OCI-LY3 (cell line): ENCODE results near the gene TBXAS1.

Experiments
- H2AFZ ChIP-seq: fragments of 200-600, 300-600 bp; shearing (Covaris generic); 2 replicates; pipeline ENCODE4 v1.6.0; 2014; ENCODE audit warnings: antibody characterized with exemption, low read depth, low read length
- H3K27ac ChIP-seq: fragments of 200-600, 300-600 bp; sonication (generic); 2 replicates; pipeline ENCODE4 v1.5.1; 2014; ENCODE audit warnings: mild to moderate bottlenecking, low read length, moderate library complexity, mixed read lengths
- H3K27me3 ChIP-seq: fragments of 200-600, 300-600 bp; sonication (generic); 2 replicates; pipeline ENCODE4 v1.6.1; 2014; ENCODE audit warnings: low read depth, low read length, mixed read lengths
- H3K36me3 ChIP-seq: fragments of 200-600, 300-600 bp; sonication (generic); replicated peaks from 2 replicates; pipeline ENCODE3; 2014; ENCODE audit warnings: low read depth, low read length, mixed read lengths
- H3K4me1 ChIP-seq: fragments of 300-600, 200-600 bp; sonication (generic); 2 replicates; pipeline ENCODE4 v1.6.1; 2014; ENCODE audit warnings: low read length, mixed read lengths
- H3K4me2 ChIP-seq: fragments of 200-600, 300-600 bp; sonication (generic); 2 replicates; pipeline ENCODE4 v1.6.1; 2014; ENCODE audit warnings: low read length, mixed read lengths
- H3K4me3 ChIP-seq: fragments of 300-600, 200-600 bp; sonication (generic); 2 replicates; pipeline ENCODE4 v1.5.1; 2014; ENCODE audit warnings: antibody characterized with exemption, mild to moderate bottlenecking, low read length, moderate library complexity
- H3K79me2 ChIP-seq: fragments of 300-600, 200-600 bp; shearing (Covaris generic); 2 replicates; pipeline ENCODE4 v1.6.1; 2014; ENCODE audit warnings: mild to moderate bottlenecking, low read length, mixed read lengths
- H3K9ac ChIP-seq: fragments of 300-600, 200-600 bp; shearing (Covaris generic); 2 replicates; pipeline ENCODE4 v1.6.0; 2014; ENCODE audit warnings: mild to moderate bottlenecking, low read length, moderate library complexity
- H3K9me3 ChIP-seq: fragments of 200-600, 300-600 bp; shearing (Covaris generic); 2 replicates; pipeline ENCODE4 v1.6.1; 2014; ENCODE audit warnings: low read length, mixed read lengths; ENCODE audit not compliant: insufficient read depth
- H4K20me1 ChIP-seq: fragments of 200-600, 300-600 bp; sonication (generic); 2 replicates; pipeline ENCODE4 v1.6.1; 2016; ENCODE audit warnings: low read length, mixed read lengths; ENCODE audit not compliant: insufficient read depth
- CTCF ChIP-seq: fragments of 200-600, 300-600 bp; sonication (generic); IDR thresholded peaks from 2 replicates; pipeline ENCODE4 v1.5.1; 2014; ENCODE audit warnings: antibody characterized with exemption, low read length, low read depth
- EZH2phosphoT487 ChIP-seq: fragments of 200-600 bp; shearing (Covaris generic); IDR thresholded peaks from 2 replicates; pipeline ENCODE4 v1.6.1; 2018; ENCODE audit warnings: antibody characterized with exemption, mixed run types, low read depth

Gene TBXAS1

GRCh38 chr7:139972029-139972428 is 143.0 kb downstream of the TBXAS1 start:
- no peaks in the 10 kb centered on the region for H3K9me3 ChIP-seq
- TF ChIP-seq EZH2phosphoT487, result no peak
- TF ChIP-seq CTCF, result no peak
- H3K4me1 ChIP-seq, result no peaks in the 10 kb centered on the region
- no peaks in the 10 kb centered on the region for H3K79me2 ChIP-seq
- H3K4me2 ChIP-seq, result no peak overlapping the region
- no peak overlapping the region for H3K4me3 ChIP-seq
- peaks cover 60% of the 10 kb centered on the region for H3K27me3 ChIP-seq
- H3K36me3 ChIP-seq, result no peaks in the 10 kb centered on the region
- H4K20me1 ChIP-seq, result no peaks in the 10 kb centered on the region
- H2AFZ ChIP-seq, result no peak overlapping the region
- no peak overlapping the region for H3K27ac ChIP-seq
- H3K9ac ChIP-seq, result no peak overlapping the region

GRCh38 chr7:139973101-139974050 is 144.3 kb downstream of the TBXAS1 start:
- no peaks in the 10 kb centered on the region for H3K79me2 ChIP-seq
- H3K9ac ChIP-seq, result no peak overlapping the region
- no peak overlapping the region for H3K4me3 ChIP-seq
- peaks cover 59% of the 10 kb centered on the region for H3K27me3 ChIP-seq
- H2AFZ ChIP-seq, result no peak overlapping the region
- H4K20me1 ChIP-seq, result no peaks in the 10 kb centered on the region
- no peaks in the 10 kb centered on the region for H3K9me3 ChIP-seq
- no peak overlapping the region for H3K4me2 ChIP-seq
- TF ChIP-seq CTCF, result no peak
- no peak for TF ChIP-seq EZH2phosphoT487
- H3K4me1 ChIP-seq, result no peaks in the 10 kb centered on the region
- H3K36me3 ChIP-seq, result no peaks in the 10 kb centered on the region
- H3K27ac ChIP-seq, result no peak overlapping the region

GRCh38 chr7:139974179-139974811 is 145.2 kb downstream of the TBXAS1 start:
- H3K79me2 ChIP-seq, result no peaks in the 10 kb centered on the region
- no peak overlapping the region for H3K9ac ChIP-seq
- H4K20me1 ChIP-seq, result no peaks in the 10 kb centered on the region
- no peak overlapping the region for H3K4me2 ChIP-seq
- H3K36me3 ChIP-seq, result no peaks in the 10 kb centered on the region
- TF ChIP-seq EZH2phosphoT487, result no peak
- no peak for TF ChIP-seq CTCF
- H3K4me3 ChIP-seq, result no peak overlapping the region
- no peak overlapping the region for H2AFZ ChIP-seq
- no peaks in the 10 kb centered on the region for H3K4me1 ChIP-seq
- H3K27me3 ChIP-seq, result peaks cover 55% of the 10 kb centered on the region
- H3K9me3 ChIP-seq, result no peaks in the 10 kb centered on the region
- H3K27ac ChIP-seq, result no peak overlapping the region

- no peak overlapping the region for H3K9ac ChIP-seq
- H3K27me3 ChIP-seq, result peaks cover 46% of the 10 kb centered on the region
- H2AFZ ChIP-seq, result no peak overlapping the region
- no peak overlapping the region for H3K4me2 ChIP-seq
- TF ChIP-seq EZH2phosphoT487 (no peak), CTCF (no peak)
- H3K9me3 ChIP-seq, result no peaks in the 10 kb centered on the region
- no peaks in the 10 kb centered on the region for H3K79me2 ChIP-seq
- H3K27ac ChIP-seq, result no peak overlapping the region
- H3K36me3 ChIP-seq, result no peaks in the 10 kb centered on the region
- no peak overlapping the region for H3K4me3 ChIP-seq
- no peaks in the 10 kb centered on the region for H4K20me1 ChIP-seq
- H3K4me1 ChIP-seq, result no peaks in the 10 kb centered on the region
Observed at GRCh38 chr7:139976055-139976837, 147.2 kb downstream of the TBXAS1 start.
